Kidney (tissue), 14 donors: Measurements from ENCODE around the gene CCDC85C. TPM values are rescaled to one million over a fixed set of nuclear protein-coding genes. Genes with fewer than 3 reads are reported as not detected.
A peak's percentile ranks its signal among the peaks of the same experiment; 100 is the strongest.

Experiments
- DNase-seq, 5 donors: peaks; one replicate each; pipeline ENCODE4 v3.0.0-alpha.2; 2013 to 2020
- FAIRE-seq: peaks from 2 replicates; lab custom pipeline; 2012; peaks lifted over from hg19 to GRCh38; lab: Jason Lieb, UNC
- H3K27ac ChIP-seq, 2 donors: one replicate each; pipeline ENCODE4 v1.7.0; 2013; ENCODE audit warnings: low read depth in 2 of 2, low read length in 2 of 2, inconsistent platforms in 1 of 2
- H3K27me3 ChIP-seq: one replicate; pipeline ENCODE4 v1.7.1; 2013; ENCODE audit warnings: low read length, inconsistent platforms; ENCODE audit not compliant: control insufficient read depth, insufficient read depth
- H3K36me3 ChIP-seq, 3 donors: one replicate each; pipeline versions ENCODE4 v1.7.0 to v1.7.1; 2013; ENCODE audit warnings: low read length in 3 of 3, control low read depth in 1 of 3, inconsistent platforms in 1 of 3; ENCODE audit not compliant: insufficient read depth in 3 of 3, control insufficient read depth in 2 of 3
- H3K4me1 ChIP-seq, 3 donors: one replicate each; pipeline versions ENCODE4 v1.7.0 to v1.7.1; 2013; ENCODE audit warnings: low read length in 3 of 3, inconsistent platforms in 1 of 3, low read depth in 1 of 3; ENCODE audit not compliant: control insufficient read depth in 2 of 3, insufficient read depth in 2 of 3
- H3K4me3 ChIP-seq, 3 donors: one replicate each; pipeline versions ENCODE4 v1.7.0 to v1.8.1; 2013; ENCODE audit warnings: low read length in 3 of 3, control low read depth in 1 of 3, inconsistent platforms in 1 of 3
- H3K9ac ChIP-seq, 3 donors: one replicate each; pipeline versions ENCODE4 v1.7.0 to v1.7.1; 2013; ENCODE audit warnings: low read length in 3 of 3, control low read depth in 1 of 3, inconsistent platforms in 1 of 3
- H3K9me3 ChIP-seq, 3 donors: one replicate each; pipeline versions ENCODE4 v1.7.0 to v1.7.1; 2013; ENCODE audit warnings: low read length in 3 of 3, control low read depth in 1 of 3, inconsistent platforms in 1 of 3; ENCODE audit not compliant: control insufficient read depth in 2 of 3, insufficient read depth in 1 of 3
- CTCF ChIP-seq: IDR thresholded peaks from 3 replicates; pipeline ENCODE4 v1.5.1; 2012; ENCODE audit warnings: mild to moderate bottlenecking, moderate library complexity, borderline replicate concordance; ENCODE audit not compliant: insufficient read depth; ENCODE audit errors: extremely low read depth
- intact Hi-C: fragments of 100-400 bp; cut with DNase I; formaldehyde crosslinking; loops from one replicate; pipeline ENCODE4 v1.11.1; 2022
- polyA plus RNA-seq: library from polyadenylated mRNA; stranded (reverse); fragments of 350-450 nt; fragmentation: Illumina TruSeq; extraction: RNeasy Lipid Tissue Mini Kit (QIAGEN cat#74804); gene quantifications from one replicate; pipeline ENCODE4 v1.2.3, GENCODE V29; 2014; ENCODE audit warnings: low read depth, low replicate concordance; ENCODE audit not compliant: insufficient read depth
- total RNA-seq: library from RNA; stranded (reverse); fragmentation: NEBNext Ultra II Directional; extraction: Animal tissue kit (Norgen Biotek cat#: 25700); gene quantifications from one replicate; pipeline ENCODE4 v1.2.1, GENCODE V29; 2021
- donor health status: control.
- donor health status: control.
- donor health status: control.
- donor health status: control.
- donor health status: control.
- donor health status: DM: yes; HTN: yes; CAD: no.
- donor health status: Normal renal cell carcinoma (clear cell type).

The CCDC85C gene
- total and polyA plus RNA-seq, 2 donors from 2014 or later: 14.7 to 21.4 TPM

- no peaks in the 10 kb centered on the region for H3K27me3 ChIP-seq
- no peak overlapping the region for H3K9ac ChIP-seq
- FAIRE-seq (no peak), DNase-seq (no peak)
- peaks cover 0 to 10% (median 8%) of the 10 kb centered on the region in 3 donors for H3K4me1 ChIP-seq
- H3K36me3 ChIP-seq: no peaks in the 10 kb centered on the region
- no peaks in the 10 kb centered on the region for H3K9me3 ChIP-seq
- H3K4me3 ChIP-seq: no peak overlapping the region
- H3K27ac ChIP-seq: no peak overlapping the region
- TF ChIP-seq CTCF: no peak
- intact Hi-C loops: no loop called here
These were observed 67.9 kb downstream of the CCDC85C start for GRCh38 chr14:99535908-99536778.

DNA sequence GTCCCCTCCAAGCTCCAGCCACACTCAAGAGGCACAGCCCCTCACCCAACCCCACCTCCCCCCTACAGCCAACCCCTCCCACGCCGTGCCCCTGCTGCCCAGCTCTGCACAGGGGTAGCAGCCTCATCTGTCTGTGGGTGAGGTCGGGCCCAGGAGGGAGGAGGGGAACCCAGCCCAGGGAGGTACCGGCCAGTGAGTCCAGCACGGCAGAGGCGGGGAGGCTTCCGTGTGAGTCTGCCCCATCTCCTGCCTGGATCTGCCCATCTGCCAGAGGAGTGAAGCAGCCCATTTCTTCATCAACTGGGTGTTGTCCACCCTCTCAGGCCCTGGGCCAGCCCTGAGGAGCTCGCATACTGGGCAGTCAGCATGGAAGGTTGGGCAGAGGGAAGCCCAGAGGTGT, 68.6 kb downstream of the CCDC85C start:
- intact Hi-C loops: no loop called here
- Histone ChIP-seq H3K27me3 (no peaks in the 10 kb centered on the region), H3K36me3 (no peaks in the 10 kb centered on the region), H3K4me3 (no peak overlapping the region), H3K9ac (no peak overlapping the region), H3K9me3 (no peaks in the 10 kb centered on the region), H3K4me1 (peaks cover 0 to 8% (median 7%) of the 10 kb centered on the region in 3 donors), H3K27ac (no peak overlapping the region)
- FAIRE-seq: no peak
- no peak for DNase-seq
- TF ChIP-seq CTCF: no peak

GRCh38 chr14:99534863-99535262, 69.1 kb downstream of the CCDC85C start:
- H3K36me3 ChIP-seq: no peaks in the 10 kb centered on the region
- no peaks in the 10 kb centered on the region for H3K9me3 ChIP-seq
- DNase-seq: peak in 2 of 5 donors; percentile 41 to 47
- no peak for FAIRE-seq
- peaks cover 0 to 8% (median 6%) of the 10 kb centered on the region in 3 donors for H3K4me1 ChIP-seq
- no peak overlapping the region for H3K9ac ChIP-seq
- no peak overlapping the region for H3K4me3 ChIP-seq
- no peak for TF ChIP-seq CTCF
- no peak overlapping the region for H3K27ac ChIP-seq
- no peaks in the 10 kb centered on the region for H3K27me3 ChIP-seq
- intact Hi-C loops: no loop called here
